GM21528 (cell line): ENCODE results near the gene CHKA.

Experiments used
- ATAC-seq: cut with Tn5 transposase; IDR thresholded peaks from one replicate; pipeline ENCODE4 v1.9.1; 2021; ENCODE audit warnings: mild to moderate bottlenecking, moderate library complexity; ENCODE audit not compliant: unreplicated experiment, low FRiP score

The CHKA gene

DNA sequence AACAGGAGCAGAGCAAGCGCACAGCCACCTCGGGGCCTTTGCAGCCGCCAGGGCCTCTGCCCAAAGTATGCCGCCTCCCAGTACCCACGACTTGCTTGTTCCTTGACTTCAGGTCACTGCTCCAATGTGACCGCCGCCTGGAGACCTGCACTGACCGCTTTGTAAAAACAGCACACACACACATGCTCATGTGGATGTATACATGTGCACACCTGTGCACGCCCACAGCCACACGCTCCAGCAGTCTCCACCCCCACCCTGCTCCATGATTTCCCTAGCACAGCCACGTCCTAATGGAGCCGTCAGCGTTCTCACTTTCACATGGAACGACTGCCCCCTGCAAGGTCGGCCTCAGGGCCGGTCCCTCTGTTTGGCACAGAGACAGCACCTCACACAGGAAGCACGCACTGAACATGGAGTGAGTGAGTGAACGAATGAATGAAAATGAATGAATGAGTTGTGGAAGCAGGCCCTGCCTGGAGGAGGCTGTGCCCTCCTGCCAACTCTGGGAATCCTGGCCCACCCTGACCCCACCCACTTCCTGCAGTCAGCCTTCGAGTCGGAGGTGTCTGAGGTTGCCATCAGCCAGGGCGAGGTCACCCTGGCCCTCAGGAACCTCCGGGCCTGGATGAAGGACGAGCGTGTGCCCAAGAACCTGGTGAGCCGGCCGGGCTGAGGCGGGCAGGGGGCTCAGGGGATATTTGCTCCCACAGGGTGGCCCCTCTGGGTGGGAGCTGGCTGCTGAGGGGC lies 103.0 kb downstream of the CHKA start:
- no peak for ATAC-seq

DNA sequence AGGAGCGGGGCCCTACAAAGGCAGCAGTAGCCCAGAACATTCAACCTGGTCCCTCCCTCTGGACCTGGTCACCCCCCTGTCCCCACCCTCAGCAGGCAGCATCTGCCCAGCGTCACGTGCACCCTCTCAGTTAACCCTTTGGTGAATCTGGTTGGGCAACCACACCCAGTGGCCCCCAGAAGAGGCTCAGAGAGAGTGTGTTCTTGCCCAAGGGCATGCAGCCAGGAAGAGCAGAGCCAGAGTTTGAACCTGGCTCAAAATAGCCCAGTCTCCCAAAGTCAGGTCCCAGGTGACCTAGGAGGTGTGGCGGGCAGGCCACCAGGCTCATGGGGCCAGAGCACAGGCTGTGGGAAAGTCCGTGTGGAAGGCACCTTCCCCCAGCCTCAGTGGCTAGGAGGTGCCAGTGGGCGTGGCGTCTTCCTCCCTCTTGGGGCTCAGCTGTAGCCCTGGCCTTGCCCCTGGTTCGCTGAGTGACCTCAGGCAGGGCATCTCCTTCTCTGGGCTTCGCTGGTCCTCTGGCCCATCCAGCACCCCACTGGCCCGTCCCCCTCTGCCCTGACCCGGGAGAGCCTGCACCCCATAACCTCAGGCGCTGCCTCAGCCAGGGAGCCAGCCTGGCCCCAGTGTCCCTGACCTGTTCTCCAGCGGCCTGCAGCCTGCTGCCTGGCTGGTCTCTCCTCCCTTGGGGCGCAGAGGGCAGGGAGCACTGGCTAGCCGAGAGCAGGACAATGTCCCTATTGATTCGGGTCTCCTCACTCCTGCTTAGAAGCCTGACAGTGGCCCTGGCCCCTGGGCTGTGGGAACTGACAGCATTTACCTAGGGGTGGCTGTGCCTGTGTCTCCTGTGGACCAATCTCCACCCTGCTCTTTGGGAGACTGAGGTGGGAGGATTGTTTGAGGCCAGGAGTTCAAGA lies 104.0 kb downstream of the CHKA start:
- no peak for ATAC-seq

DNA sequence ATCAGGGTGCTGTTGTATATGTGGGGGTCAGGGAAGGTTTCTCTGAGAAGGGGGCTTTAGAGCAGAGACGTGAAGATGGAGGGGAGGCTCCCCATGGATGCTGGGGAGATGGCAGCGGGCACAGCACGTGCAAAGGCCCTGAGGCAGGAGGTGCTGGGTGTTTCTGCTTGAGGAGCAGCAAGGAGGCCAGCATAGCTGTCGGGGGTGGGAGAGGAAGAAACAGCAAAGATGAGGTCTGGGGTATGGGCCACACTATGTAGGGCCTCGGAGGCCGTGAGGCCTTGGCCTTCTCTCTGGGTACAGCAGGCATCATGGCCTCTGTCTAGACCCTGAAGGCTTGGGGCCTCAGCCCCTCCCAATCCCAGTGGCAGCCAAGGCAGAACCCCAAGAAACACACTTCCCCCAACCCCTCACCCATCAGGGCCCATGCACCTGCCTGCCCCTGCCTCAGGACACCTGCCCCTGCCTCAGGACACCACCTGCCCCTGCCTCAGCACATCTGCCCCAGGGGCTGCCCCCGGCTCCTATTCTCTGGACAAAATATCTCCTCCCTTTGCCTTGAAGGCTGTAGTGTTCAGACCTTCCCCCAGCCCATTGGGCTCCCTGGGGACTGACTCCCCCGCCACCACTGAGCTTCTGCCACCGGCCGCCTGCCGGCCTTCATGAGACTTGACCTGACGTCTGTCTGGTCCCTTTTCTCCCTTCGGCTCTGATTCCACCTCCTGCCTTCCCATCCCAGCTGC lies 104.9 kb downstream of the CHKA start:
- no peak for ATAC-seq

DNA sequence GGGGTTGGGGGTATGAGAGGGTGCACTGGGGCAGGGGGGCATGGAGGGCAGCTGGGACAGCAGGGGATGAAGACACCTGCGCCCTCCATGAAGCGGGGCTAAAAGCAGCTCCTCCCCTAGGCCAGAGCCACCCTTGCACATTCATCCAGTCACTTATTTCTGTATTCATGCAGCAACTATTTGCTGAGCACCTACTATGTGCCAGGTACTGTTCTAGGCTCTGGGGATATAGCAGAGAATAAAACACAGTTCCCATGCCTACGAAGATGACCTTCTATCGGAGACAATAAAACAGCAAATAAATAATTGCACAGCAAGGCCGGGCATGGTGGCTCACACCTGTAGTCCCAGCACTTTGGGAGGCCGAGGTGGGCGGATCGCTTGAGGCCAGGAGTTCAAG lies 105.7 kb downstream of the CHKA start:
- no peak for ATAC-seq

DNA sequence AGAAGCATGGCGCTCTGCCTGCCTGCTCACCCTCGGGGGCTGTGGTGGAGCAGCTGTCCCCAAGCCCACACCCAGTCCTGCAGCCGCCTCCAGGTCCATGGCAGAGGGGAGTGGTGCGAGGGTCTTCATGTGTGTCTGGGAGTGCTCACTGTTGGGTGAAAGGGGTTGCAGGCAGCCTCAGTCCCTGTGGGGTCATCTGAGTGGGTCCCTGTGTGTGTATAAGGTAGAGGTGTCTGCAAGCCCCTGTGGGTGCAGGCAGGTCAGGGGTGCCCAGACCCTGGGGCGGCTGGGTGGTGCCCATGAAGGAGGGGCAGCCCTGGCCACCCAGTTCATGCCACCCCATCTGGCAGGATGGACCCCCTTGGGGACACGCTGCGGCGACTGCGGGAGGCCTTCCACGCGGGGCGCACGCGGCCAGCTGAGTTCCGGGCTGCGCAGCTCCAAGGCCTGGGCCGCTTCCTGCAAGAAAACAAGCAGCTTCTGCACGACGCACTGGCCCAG lies 106.2 kb downstream of the CHKA start:
- ATAC-seq: no peak

DNA sequence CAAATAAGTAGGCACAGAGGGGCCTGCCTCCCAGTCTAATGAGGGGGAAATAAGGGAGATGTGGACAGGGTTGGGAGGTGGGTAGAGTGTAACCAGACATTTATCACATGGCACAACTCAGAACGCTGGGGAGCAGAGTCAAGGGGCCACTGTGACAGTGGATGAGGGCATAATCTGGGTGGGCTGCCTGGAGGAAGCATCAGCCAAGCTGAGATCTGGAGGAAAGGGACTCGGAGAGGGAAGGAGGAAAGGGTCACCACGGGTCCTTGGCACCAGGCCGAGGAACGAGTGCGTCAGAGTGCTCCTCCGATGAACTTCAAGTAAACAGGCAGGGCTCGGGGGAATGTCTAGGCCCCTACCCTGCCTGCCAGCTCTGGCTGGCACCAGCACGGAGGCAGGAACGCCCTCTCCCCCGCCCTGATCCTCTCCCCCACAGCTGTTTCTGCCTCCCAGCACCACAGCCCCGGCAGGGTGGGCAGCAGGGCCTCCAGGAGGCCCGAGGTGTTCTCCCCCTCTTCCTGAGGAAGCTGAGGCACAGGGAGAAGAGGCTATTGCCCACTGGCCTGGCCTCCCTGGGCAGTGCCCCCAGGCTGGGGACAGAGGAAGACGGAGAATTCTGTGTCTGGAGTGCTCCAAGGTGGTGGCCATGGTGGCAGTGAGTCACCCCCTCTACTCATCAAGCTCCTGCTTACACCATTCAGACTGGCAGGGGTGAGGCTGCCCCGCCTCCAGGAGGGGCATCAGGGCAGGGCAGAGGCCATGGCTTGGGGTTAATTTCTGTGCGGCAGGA lies 106.8 kb downstream of the CHKA start:
- no peak for ATAC-seq

DNA sequence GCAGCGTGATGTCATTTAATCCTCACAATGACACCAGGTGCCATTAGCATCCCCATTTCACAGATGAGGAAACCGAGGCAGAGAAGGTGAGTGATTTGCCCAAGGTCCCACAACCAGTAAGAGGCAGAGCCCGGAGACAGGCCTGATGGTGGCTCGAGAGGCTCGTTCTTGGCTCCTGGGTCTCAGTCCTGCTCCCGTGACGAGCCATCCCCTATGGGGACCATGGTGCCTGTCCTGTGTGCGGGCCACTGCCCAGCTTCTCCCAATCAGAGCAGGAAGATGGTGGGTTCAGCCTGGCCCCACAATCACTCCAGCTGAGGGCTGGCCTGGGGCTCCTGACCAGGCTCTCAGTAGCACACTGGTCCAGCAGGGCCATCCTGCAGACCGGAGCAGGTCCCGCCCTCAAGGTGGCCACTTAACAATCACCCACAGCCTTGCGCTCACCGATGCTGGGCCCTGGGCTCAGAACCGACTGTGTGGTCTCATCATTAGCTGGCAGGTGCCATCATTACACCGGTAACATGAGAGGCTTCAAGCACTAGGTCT lies 107.5 kb downstream of the CHKA start:
- no peak for ATAC-seq

DNA sequence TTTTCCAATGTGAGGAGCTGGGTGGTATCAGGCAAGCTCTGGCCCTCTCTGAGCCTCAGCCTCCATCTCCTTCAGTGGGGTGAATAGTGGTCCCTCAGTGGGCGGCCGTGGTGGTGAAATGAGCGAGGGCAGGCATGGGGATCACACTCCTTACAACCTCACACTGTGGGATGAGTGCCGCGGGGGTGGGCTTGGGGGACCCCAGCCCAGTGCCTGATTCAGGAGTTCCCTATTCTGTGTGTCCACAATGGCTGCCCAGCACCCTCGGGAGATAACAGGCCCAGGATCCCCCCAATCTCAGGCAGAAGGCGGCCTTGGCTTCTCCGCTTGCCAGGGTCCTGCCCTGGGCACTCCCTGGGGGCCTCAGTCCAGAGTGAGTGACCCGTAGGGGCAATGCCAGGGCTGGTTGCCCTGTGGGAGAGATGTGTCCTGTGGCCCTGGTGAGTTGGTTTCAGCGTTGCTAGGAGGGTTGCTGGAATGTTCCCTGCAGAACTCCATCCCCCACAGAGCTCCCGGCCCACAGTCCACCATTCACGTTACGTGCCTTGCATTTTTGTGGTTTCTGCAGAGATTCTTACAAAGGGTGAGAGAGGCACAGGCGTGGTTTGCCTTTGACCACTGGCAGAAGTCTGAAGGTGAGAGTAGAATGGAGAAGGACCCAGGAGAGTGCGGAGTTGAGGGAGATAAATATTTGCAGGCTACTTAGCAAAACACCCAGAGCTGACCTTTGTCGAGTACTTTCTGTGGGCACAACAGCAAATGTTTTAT lies 108.2 kb downstream of the CHKA start:
- no peak for ATAC-seq

DNA sequence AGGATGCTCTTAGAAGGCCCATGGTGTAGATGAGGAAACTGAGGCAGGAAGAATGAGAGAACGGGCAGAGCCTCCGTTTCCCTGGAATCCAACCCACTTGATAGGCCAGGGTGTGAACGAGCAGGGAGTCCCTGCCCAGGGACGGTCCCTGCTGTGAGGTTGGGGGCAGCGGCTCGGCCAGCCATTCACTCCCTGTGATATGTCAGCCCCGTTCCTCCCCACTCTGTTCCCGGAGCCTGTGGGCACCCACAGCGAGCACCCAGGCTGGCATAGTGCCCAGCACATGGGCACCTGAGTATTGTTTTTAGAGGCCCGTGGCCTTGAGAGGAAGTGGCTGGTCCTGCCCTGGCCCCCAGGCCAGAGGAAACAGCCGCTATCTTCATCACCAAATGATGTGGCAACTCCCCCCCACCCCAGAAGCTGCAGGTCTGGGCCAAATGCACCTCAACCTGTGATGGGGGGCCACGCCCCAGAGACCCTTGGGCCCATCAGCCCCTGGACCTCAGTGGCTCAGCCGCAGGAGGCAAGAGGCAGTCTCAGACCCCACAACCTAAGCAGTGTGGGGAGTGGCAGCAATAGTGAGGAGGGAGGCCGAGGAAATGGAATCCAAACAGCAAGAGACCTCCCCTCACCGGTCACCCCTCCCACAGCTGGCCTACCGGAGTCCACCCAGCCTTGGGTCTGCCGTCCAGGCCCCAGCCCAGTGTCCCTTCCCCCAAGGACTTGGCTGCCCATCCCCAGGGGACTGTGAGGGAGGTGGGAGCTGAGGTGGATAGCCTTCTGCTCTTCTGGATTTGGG lies 108.9 kb downstream of the CHKA start:
- no peak for ATAC-seq

DNA sequence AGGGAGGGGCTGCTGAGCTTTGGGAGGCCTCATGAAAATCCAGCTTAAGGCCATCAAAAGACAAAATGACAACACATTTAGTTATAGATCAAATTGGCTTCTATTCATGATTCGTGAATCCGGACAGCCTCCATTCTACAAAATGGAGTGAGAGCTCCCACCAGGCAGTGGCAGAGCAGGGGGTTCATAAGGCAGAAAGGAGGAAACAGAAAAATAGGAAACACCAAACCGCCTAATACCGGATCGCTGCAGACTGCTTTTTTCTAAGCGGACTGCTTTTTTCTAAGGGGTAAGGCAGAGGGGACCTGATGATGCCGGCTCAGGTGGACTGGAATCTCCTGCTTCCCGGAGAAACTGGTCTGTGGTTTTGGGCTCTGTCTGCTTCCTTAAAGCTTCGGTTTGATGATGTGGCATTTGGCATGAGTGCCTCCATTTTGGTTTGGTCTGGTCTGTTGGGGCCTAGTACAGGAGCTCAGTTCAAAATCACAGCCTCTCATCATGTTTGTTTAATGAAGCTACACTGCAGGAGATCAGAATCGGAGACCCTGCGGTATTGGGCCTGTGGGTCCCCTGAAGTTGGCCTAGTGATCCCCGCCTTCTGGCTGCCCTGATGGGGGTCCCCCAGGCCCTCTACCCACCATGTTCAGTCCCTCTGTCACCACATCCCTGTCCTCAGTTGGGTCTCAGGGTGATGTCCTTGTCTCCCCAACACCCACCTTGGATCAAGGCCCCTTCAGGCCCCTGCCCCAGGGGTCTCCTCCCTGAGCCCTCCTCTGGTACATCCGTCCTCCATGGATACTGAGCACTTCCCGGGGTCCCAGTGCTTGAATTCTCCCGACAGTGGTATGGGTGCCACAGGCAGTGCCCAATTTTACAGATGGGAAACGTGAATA lies 109.9 kb downstream of the CHKA start:
- ATAC-seq: no peak

DNA sequence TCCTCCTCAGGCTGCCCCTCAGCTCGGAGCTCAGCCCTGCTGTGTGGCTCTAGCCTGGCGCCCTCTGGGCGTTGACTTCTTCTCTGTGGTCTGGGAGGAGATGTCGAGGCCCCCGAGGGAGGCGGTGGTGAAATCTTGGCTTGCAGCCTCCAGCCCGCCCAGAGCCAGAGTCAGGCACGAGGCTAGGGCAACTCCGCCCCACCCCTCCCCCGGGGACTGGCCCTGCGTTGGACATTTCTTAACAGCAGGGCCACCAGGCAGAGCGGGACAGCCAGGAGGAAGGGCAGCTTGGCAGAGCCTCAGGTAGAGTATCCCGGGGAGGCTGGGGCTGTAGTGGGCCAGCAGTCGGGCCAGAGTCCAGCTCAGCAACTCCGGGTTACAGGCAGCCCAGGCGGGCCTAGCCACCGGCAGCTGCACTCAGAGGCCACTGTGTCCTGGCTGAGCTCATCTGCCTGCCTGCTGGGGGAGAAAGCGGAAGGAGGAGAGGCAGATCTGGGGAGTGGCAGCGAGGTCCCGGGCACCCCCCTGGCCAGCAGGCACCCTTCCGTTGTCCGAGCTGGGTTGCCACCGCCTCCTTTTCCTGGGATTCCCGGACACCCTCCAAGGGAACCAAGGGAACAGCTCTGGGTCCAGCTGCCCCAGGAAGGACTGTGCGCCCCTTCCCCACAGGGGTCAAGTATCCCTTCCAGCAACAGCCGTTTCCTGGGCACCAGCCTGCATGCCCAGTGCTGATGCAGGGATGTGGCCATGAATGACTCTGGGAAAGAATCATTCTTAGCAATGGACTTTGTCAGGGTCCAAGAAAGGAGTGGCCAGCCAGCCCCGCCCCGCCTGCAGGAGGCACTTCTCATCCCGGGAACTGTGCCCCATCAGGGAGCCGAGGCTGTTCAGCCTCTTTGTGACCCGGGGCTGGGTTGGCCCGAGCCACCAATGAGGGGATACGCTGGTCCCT lies 110.8 kb downstream of the CHKA start, which contains the start of gene ALDH3B1:
ALDH3B1 (plus strand) TSS at position 238 of the 952 bp plus-strand sequence. CDS start 4,971 bp downstream, outside the sequence.
- no peak for ATAC-seq

DNA sequence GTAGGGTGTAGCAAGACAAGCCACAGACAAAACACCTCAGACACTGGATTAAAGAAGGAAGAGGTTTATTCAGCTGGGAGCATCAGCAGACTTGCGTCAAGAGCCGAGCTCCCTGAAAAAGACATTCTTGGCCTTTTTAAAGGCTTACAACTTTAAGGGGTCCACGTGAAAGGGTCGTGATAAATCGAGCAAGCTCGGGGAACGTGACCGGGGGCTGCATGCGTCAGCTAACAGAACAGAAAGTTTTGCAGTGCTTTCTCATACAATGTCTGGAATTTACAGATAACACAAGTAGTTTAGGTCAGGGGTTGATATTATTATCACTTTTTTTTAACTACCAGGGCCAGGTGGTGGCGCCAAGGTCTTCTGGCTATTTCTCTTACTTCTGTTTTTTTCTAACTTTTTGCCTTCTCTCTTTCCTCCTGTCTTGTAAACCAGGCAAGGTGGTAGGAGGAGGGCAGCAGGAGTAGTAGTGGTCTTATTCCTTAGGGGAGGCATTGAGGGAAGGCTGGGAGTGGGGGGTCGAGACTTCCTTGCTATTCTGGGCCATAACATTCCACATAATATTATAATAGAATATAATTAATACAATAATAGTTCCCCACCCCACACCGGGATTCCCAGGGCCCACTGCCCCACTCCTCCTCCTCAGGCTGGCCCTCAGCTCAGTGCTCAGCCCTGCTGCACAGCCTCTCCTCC lies 111.6 kb downstream of the CHKA start:
- ATAC-seq: no peak

DNA sequence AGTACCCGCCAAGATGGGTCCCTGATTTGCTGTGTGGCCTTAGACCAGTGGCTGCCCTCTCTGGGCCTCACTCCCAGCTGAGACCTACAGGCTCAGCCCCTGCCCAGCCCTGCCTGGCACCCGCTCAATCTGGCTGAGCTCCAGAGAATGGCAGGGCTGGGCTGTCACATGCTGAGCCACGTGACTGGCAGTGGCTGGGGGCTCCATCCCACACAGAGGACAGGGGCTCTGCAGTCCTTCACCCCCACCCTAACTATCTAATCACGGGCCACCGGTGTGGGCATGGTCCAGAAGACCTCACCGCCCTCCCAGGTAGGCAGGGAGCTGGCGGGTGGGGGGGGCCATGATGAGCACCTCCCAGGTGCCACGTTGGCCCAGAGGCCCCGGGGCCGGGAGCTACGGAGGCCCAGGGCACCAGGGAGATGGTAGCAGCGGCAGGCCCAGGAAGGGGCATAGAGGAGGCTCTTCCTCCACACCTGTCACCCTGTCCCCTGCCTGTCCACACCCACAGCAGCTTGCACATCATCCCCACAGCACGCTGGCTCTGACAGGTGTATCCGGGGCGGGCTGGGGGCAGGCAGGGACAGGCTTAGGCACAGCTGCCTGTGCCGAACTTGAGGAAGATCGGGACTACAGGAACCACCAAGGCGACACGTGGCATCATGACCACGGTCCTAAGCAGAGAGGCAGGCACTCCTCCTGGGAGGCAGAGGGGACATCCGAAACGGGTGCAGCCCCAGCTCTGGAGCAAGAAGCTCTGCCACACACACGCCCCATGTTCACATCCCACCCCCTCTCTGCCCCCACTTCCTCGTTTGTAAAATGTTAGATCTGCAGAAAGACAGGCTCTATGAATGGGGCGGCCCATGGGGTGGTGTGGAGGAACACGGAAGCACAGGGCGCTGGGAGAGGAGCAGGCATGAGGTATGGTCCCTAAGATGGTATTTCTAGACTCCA lies 112.5 kb downstream of the CHKA start:
- ATAC-seq: no peak
